Measurements from ENCODE around the gene ITGA1.
"Not testable (repeated sequence)": the region's sequence is repeated elsewhere in the genome, so short reads cannot be mapped to it uniquely, and the experiment has no call there.

The ITGA1 gene

GRCh38 chr5:52961274-52961681 is 173.6 kb downstream of the ITGA1 start:
- H3K4me3 ChIP-seq (ENCODE audit: low read depth, low read length): no peak overlapping the region
- TF ChIP-seq, protein P1, sequence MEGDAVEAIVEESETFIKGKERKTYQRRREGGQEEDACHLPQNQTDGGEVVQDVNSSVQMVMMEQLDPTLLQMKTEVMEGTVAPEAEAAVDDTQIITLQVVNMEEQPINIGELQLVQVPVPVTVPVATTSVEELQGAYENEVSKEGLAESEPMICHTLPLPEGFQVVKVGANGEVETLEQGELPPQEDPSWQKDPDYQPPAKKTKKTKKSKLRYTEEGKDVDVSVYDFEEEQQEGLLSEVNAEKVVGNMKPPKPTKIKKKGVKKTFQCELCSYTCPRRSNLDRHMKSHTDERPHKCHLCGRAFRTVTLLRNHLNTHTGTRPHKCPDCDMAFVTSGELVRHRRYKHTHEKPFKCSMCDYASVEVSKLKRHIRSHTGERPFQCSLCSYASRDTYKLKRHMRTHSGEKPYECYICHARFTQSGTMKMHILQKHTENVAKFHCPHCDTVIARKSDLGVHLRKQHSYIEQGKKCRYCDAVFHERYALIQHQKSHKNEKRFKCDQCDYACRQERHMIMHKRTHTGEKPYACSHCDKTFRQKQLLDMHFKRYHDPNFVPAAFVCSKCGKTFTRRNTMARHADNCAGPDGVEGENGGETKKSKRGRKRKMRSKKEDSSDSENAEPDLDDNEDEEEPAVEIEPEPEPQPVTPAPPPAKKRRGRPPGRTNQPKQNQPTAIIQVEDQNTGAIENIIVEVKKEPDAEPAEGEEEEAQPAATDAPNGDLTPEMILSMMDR (IDR thresholded peaks at IDR 0.05; ENCODE audit: insufficient read depth, low read depth, low read length, missing control alignments): no peak
- no peak for DNase-seq (ENCODE audit: low read depth)

DNA sequence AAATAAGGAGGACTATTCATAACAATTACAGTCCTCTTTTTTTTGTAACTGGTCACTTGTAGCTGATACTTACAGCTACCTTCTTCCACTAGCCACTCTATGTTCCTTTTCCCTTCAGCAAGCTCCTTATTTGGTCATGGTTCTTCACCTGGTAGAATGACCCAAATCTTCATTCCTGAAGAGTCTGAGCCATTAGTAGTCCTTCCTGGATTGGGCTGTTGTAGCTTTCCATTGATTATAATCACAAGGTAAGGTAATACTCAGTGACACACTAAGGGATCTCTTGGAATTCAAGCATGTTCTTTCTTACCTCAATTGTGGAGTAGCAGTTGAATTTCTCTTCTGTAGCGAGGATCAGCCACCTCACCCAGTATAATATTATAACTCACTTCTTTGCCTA is 175.9 kb downstream of the ITGA1 start:
- TF ChIP-seq, protein P1 (IDR thresholded peaks at IDR 0.05; ENCODE audit: insufficient read depth, low read depth, low read length, missing control alignments): no peak
- DNase-seq (ENCODE audit: low read depth): no peak
- no peak overlapping the region for H3K4me3 ChIP-seq (ENCODE audit: low read depth, low read length)

GRCh38 chr5:52964138-52964537 is 176.4 kb downstream of the ITGA1 start:
- H3K4me3 ChIP-seq (ENCODE audit: low read depth, low read length): no peak overlapping the region
- TF ChIP-seq, protein P1 (IDR thresholded peaks at IDR 0.05; ENCODE audit: insufficient read depth, low read depth, low read length, missing control alignments): no peak
- no peak for DNase-seq (ENCODE audit: low read depth)

DNA sequence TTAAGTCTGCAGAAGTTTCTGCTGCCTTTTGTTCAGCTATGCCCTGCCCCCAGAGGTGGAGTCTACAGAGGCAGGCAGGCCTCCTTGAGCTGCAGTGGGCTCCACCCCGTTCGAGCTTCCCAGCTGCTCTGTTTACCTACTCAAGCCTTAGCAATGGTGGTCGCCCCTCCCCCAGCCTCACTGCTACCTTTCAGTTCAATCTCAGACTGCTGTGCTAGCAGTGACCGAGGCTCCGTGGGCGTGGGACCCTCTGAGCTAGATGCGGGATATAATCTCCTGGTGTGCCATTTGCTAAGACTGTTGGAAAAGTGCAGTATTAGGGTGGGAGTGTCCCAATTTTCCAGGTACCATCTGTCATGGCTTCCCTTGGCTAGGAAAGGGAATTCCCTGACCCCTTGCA is 188.4 kb downstream of the ITGA1 start:
- DNase-seq (ENCODE audit: low read depth); H3K4me3 ChIP-seq (ENCODE audit: low read depth, low read length): not testable (repeated sequence)

DNA sequence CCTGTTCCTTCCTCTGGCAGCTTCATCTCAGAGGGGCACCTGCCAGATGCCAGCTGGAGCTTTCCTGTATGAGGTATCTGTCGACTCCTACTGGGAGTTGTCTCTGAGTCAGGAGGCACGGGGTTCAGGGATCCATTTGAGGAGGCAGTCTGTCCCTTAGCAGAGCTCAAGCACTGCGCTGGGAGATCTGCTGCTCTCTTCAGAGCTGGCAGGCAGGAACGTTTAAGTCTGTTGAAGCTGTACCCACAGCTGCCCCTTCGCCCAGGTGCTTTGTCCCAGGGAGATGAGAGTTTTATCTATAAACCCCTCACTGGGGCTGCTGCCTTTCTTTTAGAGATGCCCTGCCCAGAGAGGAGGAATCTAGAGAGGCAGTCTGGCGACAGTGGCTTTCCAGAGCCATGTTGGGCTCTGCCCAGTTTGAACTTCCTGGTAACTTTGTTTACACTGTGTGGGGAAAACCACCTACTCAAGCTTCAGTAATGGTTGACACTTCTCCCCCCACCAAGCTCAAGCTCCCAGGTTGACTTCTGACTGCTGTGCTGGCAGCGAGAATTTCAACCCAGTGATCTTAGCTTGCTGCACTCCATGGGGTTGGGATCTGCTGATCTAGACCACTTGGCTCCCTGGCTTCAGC is 189.7 kb downstream of the ITGA1 start:
- TF ChIP-seq, protein P1 (IDR thresholded peaks at IDR 0.05; ENCODE audit: insufficient read depth, low read depth, low read length, missing control alignments): no peak
- H3K4me3 ChIP-seq (ENCODE audit: low read depth, low read length): no peak overlapping the region
- DNase-seq (ENCODE audit: low read depth): no peak

DNA sequence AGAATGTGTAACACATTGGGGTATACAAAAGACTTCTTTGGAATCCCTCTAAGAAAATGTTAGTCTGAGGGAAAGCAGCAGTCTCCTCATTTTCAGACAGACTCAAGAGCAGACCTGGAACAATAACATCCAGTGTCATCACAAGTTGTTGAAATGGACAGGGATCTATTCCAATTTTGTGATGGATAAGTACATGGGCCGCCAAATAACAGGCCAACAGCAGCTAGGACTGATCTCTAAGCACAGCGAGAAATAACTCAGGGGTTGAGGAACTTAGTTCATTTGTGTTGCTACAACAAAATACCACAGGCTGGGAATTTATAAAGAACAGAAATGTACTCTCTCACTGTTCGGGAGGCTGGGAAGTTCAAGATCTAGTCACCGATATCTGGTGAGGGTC is 193.8 kb downstream of the ITGA1 start:
- TF ChIP-seq, protein P1 (IDR thresholded peaks at IDR 0.05; ENCODE audit: insufficient read depth, low read depth, low read length, missing control alignments): no peak
- no peak for DNase-seq (ENCODE audit: low read depth)
- no peak overlapping the region for H3K4me3 ChIP-seq (ENCODE audit: low read depth, low read length)

GRCh38 chr5:52983731-52984636 is 196.3 kb downstream of the ITGA1 start:
- TF ChIP-seq, protein P1 (IDR thresholded peaks at IDR 0.05; ENCODE audit: insufficient read depth, low read depth, low read length, missing control alignments): no peak
- DNase-seq (ENCODE audit: low read depth): no peak
- H3K4me3 ChIP-seq (ENCODE audit: low read depth, low read length): no peak overlapping the region
